Raji (cell line): ENCODE data around the gene CNGA2.

ENCODE experiments used
- POLR2A ChIP-seq: IDR thresholded peaks from 2 replicates; pipeline ENCODE4 v1.6.1; 2011; ENCODE audit warnings: low read depth, low read length, control low read depth; ENCODE audit not compliant: insufficient read depth

CNGA2 gene

DNA sequence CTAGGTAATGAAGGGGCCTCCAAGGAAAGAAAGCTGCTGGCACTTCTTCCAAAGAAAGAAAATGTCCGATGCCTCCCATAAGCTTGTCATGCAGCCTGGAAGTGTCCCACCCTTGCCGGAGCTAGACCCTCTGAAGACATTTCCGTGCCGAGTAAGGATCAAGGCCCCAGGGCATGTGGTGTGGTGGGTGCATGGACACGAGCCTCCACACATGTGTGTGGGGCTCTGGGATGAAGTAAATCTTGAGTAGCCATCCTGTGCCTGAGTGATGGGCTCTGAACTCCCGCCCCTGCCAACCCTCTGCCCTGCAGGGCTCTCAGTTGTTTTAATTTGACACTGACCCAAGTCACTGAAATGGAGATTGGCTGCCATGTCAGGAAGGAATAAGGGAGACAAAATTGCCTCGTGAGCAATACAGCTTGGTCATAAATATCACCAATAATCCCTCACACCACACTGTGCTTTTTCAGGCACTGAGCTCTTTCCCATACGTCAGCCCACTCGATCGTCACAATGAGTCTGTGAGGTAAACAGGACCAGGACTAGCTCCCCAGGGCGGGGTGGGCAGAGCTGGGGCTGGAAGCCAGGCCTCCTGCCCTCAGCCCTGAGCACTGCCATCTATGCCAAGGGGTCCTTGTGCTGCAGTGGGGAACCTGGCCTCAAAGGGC lies 24.6 kb downstream of the CNGA2 start:
- no peak for TF ChIP-seq POLR2A

DNA sequence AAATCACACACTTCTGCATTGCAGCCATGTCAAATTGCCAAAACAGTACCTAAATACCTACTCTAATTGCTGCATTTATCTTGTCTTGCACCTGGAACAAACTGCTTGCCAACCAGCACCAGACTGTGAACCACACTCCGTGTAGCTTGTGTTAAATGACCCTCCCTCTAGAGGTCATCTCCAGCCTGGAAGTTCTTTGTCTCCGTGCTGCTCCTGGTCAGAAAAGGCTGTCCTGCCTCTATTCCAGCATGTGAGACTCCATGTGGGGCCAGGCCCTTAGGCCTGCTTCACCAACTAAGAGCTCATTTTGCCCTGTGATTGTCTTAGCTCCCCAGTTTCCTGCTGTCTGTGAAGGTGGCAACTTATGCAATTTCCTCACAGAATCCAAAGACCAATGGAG lies 28.3 kb downstream of the CNGA2 start:
- no peak for TF ChIP-seq POLR2A

DNA sequence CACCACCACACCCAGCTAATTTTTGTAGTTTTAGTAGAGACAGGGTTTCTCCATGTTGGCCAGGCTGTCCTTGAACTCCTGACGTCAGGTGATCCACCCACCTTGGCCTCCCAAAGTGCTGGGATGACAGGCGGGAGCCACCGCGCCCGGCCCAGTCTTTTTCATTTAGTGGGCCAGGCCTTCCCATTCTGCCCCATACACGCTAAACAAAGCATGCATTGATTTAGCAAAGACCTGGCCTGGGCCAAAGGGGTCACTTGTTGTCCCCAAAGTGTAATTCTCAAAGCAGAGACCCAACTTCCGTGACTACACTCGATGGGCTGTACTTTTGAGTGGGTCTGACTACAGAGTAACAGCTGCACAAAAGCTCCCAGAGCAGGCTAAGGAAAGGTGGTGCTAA lies 29.2 kb downstream of the CNGA2 start:
- TF ChIP-seq POLR2A = no peak

DNA sequence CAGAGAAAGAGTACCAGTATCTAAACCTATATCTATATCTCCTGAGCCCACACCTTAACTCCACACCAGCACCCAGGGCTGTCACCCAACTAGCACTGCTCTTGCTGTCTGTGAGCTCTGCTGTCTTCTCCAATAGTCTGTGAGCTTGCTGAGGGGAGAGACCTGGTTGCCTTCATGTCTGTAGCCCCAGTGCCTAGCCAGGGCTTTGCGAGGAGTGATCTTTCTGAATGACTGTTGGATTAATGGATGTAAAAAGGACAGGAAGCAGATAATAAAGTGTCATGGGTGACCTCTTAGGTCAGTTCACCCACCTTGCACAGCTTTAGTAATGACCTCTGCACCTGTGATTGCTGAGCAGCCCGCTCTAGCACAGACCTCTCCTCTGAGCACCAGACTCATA lies 30.5 kb downstream of the CNGA2 start:
- TF ChIP-seq POLR2A = no peak

DNA sequence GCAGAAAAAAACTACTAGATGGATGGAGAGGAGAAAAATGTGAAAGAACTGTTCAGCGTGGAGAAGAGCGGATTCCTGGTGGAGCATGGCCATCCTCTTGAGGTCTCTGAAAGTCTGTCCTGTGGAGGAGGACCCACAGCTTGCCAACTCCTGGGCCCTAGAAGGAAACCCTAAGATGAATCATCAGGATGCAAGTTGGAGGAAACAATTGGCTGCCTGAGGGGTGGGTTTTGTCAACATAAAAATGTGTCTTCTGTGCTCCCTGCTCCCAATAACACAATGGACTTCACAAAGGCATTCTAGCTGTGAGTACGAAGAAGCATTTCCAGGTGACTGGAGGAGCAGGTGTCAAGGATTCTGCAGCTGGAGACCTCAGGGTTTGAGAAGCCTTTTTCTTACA lies 37.2 kb downstream of the CNGA2 start:
- TF ChIP-seq POLR2A = no peak

DNA sequence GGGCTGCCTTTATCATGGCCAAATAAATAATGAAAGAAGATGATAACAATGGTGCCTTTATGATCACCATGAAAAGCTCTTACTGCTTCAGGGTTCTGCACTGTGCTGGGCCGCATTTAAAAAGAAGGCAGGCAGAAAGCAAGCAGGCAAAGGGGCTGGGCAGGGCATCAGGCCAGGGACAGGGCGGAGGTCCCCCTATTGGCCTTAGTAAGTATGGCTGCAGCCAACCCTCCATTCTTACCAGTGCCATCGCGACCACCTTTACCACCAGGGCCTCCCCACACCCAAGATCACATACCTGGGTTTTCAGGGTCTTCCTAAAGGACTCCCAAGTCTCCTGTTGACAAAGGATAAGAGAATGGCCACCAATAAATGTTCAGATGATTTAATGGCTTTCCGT lies 38.9 kb downstream of the CNGA2 start:
- no peak for TF ChIP-seq POLR2A

DNA sequence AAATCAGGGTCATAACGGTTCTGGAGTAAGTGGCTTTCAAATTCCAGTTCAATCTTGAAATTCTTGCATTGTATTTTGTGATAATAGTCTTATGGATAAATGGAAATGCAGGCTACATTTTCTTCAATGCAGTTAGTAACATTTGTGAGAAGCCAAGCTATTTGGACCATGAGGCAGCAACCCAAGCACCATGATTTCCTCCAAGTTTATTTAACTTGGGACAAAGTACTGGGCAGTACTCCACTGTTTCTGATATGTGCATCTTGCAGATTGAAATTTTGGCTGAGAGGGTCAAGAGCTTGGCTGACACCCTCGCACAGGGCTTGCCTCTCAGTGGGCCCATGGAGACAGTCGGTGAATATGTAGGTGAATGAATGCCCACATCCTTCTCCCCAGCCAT lies 39.9 kb downstream of the CNGA2 start:
- TF ChIP-seq POLR2A = no peak

DNA sequence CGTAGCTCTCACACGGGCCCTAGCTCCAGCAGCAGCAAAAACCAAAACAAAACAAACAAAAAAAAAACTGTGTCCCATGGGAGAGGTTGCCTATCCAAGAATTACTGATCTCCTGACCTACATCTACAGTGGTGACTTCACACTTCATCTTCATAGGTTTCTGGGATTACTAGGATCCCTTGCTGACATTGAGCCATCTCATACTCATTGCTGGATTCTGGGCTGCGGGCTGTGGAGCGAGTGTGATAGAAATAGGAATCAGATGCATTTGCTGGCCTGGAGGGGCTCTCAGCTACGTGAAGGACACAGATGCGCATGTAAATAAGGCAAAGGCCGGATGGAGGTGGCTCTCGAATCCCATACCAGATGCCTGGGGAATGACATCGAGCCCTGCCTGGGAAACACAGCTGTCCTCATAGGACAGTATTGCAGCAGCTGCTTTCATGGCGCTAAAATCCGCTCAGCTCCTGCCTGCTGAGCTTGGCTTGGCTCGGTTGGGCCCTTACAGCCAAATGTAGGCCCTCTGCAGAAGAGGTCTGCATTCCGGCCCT lies 41.7 kb downstream of the CNGA2 start:
- TF ChIP-seq POLR2A = no peak

DNA sequence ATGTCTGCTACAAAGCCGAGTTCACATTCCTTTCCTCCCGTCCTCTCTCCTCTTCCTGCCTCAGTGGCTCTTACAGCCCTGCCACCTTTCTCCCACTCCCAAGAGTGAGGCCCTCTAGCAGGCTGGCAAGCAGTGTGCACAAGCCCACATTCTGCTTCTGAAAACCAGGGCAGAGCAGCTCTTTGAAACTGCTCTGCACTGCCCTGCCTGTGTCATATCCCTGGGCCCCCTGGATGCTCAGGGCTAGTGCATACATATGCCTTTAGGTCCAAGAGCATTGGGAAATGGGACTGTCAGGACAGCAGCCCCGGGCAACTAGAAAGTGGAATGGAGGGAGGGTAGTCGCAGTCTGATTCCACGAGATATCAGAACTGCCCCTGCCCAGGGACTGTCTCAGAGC lies 42.4 kb downstream of the CNGA2 start:
- TF ChIP-seq POLR2A = no peak

DNA sequence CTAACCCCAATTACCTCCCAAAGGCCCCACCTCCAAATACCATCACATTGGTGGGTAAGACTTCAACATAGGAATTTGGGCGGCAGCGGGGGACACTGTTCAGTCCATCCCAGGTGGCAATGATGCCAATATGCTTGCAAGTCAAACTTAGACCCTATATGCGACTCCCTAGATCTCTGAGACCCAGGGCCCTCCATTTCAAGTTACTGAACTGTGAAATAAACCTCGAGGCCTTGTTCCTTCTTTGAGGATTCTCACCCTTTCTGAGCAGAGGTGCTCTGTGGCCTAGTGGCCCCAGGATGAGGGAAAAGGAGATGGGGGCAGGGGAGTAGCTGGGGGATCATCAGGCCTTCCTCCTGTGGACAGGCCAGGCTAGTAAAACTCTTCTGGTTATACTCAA lies 44.7 kb downstream of the CNGA2 start:
- TF ChIP-seq POLR2A = no peak

DNA sequence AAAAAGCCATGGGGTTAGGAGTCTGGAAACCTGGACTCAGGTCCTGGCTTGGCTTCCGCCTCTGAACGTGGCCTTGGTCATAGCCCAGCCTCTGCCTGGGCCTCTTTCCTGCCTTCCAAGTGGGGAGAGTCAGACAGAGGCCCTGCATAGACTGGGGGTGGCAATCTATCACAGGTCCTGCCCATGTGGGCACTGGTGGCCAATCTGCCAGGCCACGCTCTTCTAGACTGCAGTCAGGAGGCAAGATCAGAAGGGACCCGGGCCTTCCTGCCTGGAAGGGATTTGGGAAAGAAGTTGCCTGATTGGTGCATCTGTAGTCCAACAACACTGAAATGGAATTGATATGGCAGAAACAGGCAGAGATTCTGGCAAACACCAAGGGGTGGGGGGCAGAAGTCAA lies 46.1 kb downstream of the CNGA2 start:
- TF ChIP-seq POLR2A = no peak

DNA sequence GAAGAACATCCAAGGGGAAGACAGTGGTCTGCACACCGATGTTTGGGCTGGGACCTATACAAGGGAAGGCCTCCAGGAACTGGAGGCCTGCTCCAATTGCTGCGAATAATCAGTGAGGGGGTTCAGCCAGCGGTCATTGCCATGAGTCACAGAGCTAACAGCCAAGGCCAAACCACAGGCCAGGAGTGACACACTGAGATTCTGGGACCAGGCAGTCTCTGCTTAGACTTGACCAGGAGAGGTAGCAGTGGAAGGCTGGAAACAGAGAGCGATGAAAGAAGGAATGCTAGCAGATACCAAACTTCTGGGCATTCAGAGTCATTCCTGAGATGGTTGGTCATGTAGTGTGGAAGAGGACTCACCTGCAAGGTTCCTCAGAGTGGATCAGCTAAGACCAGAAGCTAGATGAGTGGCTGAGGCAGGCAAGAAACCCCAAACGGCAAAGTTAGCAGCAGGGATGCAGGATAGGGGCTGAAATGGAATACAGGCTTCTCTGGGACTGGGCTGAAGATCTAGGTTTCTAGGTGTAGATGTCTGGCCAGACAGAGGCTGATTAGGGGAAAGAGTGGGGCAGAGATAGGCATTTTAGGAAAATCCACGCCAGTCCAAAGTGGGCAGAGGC lies 54.7 kb downstream of the CNGA2 start:
- no peak for TF ChIP-seq POLR2A

DNA sequence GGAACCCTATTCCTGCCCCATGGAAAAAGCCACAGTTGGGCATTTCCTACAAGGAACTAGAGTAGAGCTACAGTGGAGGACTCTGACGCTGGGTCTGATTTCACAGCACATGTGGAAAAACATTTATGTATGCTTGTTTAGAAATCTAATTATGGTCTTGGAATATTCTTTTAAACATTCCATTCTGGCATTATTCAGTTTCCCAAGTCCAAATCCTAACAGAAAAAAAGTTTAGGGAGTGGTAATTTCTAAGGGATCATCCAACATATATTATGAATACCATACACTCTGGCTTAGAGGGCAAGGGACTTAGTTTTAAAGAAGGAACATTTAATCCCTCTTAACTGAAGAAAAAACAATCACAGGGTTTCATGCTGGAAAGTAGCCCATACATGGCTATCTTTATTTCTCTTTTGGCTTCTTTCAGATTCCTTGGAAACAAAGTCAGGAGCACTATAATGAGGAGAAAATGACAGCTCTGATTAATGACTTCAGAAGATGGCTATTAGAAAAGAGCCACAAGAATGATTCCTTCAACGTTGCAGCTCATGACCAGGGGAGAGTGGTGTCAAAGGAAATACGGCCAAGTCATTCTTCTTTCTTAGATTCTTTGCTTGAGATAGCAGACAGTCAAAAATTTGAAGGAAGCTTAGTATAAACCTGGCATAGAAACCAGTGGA lies 56.1 kb downstream of the CNGA2 start:
- no peak for TF ChIP-seq POLR2A

DNA sequence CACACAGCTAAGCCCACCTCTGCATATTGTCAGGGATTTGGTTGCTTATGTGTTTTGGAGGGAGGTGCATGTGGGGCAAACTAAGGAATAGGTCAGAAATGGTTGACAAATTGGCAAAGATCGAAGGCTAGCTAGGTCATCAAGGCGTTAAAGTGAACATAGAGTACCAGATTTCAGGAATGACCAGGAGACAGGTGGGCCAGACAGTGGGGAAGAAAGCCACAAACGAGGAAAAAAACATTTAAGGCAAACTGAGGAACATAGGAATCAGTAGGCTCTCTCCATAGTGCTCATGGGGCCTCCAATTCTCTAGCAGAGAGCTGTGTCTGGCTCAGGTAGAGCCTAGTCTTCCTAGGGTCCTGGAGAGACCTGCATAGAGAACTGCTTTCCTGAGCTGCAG lies 57.4 kb downstream of the CNGA2 start:
- no peak for TF ChIP-seq POLR2A

DNA sequence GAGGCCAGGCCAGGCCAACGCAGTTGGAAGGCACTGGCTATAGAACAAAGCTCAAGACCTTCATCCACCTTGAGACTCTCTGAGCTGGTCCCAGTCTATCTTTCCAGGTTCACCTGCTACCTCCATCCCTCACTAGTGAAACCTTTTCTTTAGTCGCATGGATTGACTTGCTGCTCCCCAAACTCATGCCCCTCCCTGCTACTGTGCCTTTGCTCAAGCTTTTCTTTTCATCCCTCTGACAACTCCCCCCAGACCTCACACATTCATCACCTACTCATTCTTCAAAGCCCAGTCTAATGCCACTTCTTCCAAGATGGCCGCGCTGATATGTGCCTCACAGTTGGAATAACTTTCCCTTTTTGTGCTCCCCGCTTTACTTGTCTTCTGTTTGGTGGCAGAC lies 58.0 kb downstream of the CNGA2 start:
- TF ChIP-seq POLR2A = no peak

DNA sequence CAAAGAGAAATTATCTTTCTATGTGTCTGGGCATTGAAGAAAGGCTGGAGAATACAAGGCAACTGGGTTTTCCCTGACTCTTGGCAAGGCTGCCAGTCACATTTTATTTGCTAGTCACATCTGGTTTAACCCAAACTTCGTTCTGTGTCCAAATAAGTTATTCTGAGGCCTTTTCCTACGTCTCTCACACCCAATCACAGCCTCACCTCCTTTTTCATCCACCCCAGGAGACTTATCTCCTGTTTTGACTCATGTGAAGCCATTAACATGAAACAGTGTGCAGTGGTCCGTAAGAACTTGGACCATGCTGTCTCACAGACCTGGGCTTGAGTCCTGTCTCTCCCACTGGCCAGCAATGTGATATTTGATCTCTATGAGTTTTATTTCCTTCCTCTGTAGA lies 59.3 kb downstream of the CNGA2 start:
- no peak for TF ChIP-seq POLR2A
